T-cell (primary cell): Measurements from ENCODE around the gene ATAD1. TPM values are rescaled to one million over a fixed set of nuclear protein-coding genes. Genes with fewer than 3 reads are reported as not detected.
"Not testable (repeated sequence)": the region's sequence is repeated elsewhere in the genome, so short reads cannot be mapped to it uniquely, and the experiment has no call there.

Experiments used
- ATAC-seq, 4 experiments: fragments of 200-7000 bp in 3 of 4; fragments of 150-1000 bp in 1 of 4; cut with Tn5 transposase; replicated peaks in 1 of 4; 1 replicate in 3 of 4; 2 replicates in 1 of 4; pipeline ENCODE4 v1.10.0; 2021; ENCODE audit warnings: moderate library complexity in 3 of 4, mild to moderate bottlenecking in 2 of 4, moderate number of reproducible peaks in 1 of 4
- CTCF ChIA-PET, 2 donors: fragments of 300-600 bp; sonication (Branson Sonifier 250); formaldehyde crosslinking; loops; one replicate each; lab custom pipeline; 2022; ENCODE audit warnings: antibody characterized with exemption in 2 of 2; lab: Charles Lee
- POLR2A ChIA-PET, 2 donors: fragments of 300-600 bp; sonication (Branson Sonifier 250); formaldehyde crosslinking; loops; one replicate each; lab custom pipeline; 2022; ENCODE audit warnings: antibody characterized with exemption in 2 of 2; lab: Charles Lee
- DNase-seq, 35 experiments: peaks; one replicate each; pipeline versions ENCODE4 v3.0.0 to v3.0.0-alpha.2; 2013 to 2023
- H3K27ac ChIP-seq: one replicate; pipeline ENCODE4 v1.5.1; 2013; ENCODE audit warnings: low read length
- H3K27me3 ChIP-seq, 2 experiments: replicated peaks in 1 of 2; 1 replicate in 1 of 2; 2 replicates in 1 of 2; pipeline versions ENCODE4 v1.6.1 to v1.7.0; 2013; ENCODE audit warnings: low read length in 1 of 2, mixed read lengths in 1 of 2; ENCODE audit not compliant: control insufficient read depth in 2 of 2, insufficient read depth in 2 of 2; ENCODE audit errors: extremely low read depth in 1 of 2
- H3K36me3 ChIP-seq, 2 donors: 1 replicate in 1 of 2; 2 replicates in 1 of 2; pipeline versions ENCODE4 v1.6.1 to v1.7.0; 2013; ENCODE audit warnings: low read length in 1 of 2; ENCODE audit not compliant: control insufficient read depth in 2 of 2, insufficient read depth in 1 of 2; ENCODE audit errors: extremely low read depth in 1 of 2
- H3K4me1 ChIP-seq, 2 experiments: 1 replicate in 1 of 2; 2 replicates in 1 of 2; pipeline versions ENCODE4 v1.6.1 to v1.7.0; 2013; ENCODE audit warnings: low read length in 2 of 2, mixed read lengths in 1 of 2; ENCODE audit not compliant: insufficient read depth in 2 of 2, control insufficient read depth in 1 of 2; ENCODE audit errors: extremely low read depth in 1 of 2
- H3K4me3 ChIP-seq, 2 donors: 1 replicate in 1 of 2; 2 replicates in 1 of 2; pipeline versions ENCODE4 v1.5.1 to v1.7.0; 2013; ENCODE audit warnings: mild to moderate bottlenecking in 2 of 2, low read length in 1 of 2, moderate library complexity in 1 of 2; ENCODE audit not compliant: control insufficient read depth in 1 of 2; ENCODE audit errors: extremely low read depth in 1 of 2
- H3K9me3 ChIP-seq: 2 replicates; pipeline ENCODE4 v1.7.0; 2013
- H3K27ac Mint-ChIP-seq, 2 donors: one replicate each; pipeline ENCODE4 v1.8.0; 2020 to 2021; ENCODE audit warnings: mild to moderate bottlenecking in 2 of 2, mixed read lengths in 2 of 2
- H3K27me3 Mint-ChIP-seq, 2 donors: one replicate each; pipeline ENCODE4 v1.8.0; 2021 to 2022; ENCODE audit warnings: mixed read lengths in 2 of 2
- H3K36me3 Mint-ChIP-seq: one replicate; pipeline ENCODE4 v1.8.0; 2021; ENCODE audit warnings: mixed read lengths
- H3K4me1 Mint-ChIP-seq, 3 donors: one replicate each; pipeline ENCODE4 v1.8.0; 2020 to 2022; ENCODE audit warnings: mixed read lengths in 3 of 3, mild to moderate bottlenecking in 1 of 3
- H3K4me3 Mint-ChIP-seq, 3 donors: one replicate each; pipeline ENCODE4 v1.8.0; 2020 to 2022; ENCODE audit warnings: mild to moderate bottlenecking in 3 of 3, mixed read lengths in 3 of 3, moderate library complexity in 3 of 3
- H3K9me3 Mint-ChIP-seq, 3 donors: one replicate each; pipeline ENCODE4 v1.8.0; 2020 to 2022; ENCODE audit warnings: mixed read lengths in 3 of 3
- WGBS: methylation state at CpG from one replicate; pipeline ENCODE4 v1.1.5; 2013; ENCODE audit warnings: missing lambda C conversion rate; ENCODE audit not compliant: insufficient coverage; 5-methylcytosine and 5-hydroxymethylcytosine counted together
- total RNA-seq, 35 experiments: library from RNA in 6 of 35; stranded (reverse) in 6 of 35; fragments of 120-200 nt in 1 of 35; gene quantifications; one replicate each; pipeline versions ENCODE4 v1.2.1 to v1.2.4 and lab custom pipeline; 2013 to 2026

ATAD1 gene
- total RNA-seq, 5 donors from 2014 or later (not counting 1 experiment from before 2014, with no cell fraction given): 35.2 to 43.8 (median 42.1) TPM

DNA sequence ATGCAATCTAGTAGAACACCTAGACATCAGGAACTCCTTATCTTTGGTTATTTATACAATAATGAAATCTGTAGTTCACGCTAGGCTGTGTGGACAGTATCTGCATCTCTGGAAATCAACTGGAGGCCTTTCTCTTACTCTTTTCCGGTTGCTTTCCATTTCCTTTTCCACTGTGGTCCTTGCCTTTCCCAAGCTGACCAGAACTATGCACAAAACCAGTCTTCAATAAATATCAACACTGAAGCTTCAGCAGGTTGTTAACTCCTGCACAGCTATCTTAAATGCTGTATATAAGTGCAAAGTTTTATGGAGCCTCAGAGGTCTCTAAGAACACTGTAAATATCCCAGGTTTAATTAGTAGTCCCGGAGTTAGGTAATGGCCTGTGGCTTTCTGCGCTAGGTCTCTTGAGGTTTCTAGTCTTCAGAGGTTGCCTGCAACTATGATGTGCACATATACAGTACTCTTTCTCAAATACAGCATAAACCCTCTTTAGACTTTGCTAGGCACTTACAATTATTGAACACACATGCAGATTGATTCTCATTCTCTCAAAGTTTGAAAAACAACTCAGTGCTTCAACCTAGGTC lies 42.9 kb upstream of the ATAD1 start:
- H3K27me3 Mint-ChIP-seq: no peaks in the 10 kb centered on the region
- no peak for ATAC-seq
- H3K4me1 Mint-ChIP-seq: peaks cover 23 to 47% (median 27%) of the 10 kb centered on the region in 3 donors
- Histone ChIP-seq H3K27me3 (no peaks in the 10 kb centered on the region), H3K4me1 (peaks cover 11 to 13% of the 10 kb centered on the region in 2 experiments), H3K36me3 (no peaks in the 10 kb centered on the region), H3K4me3 (no peak overlapping the region), H3K27ac (peak overlapping the region; percentile 87), H3K9me3 (no peaks in the 10 kb centered on the region)
- H3K9me3 Mint-ChIP-seq: no peaks in the 10 kb centered on the region
- CTCF ChIA-PET: interaction anchor here (0.6 to 2.9 kb wide), 12 partner anchors 10 to 692 kb away, joined by 3 to 11 read pairs (median 4); no protein-coding TSS in a partner anchor
- peak in 1 of 35 experiments; percentile 12 for DNase-seq
- POLR2A ChIA-PET: interaction anchor here in 1 of 2 donors (0.5 to 1.1 kb wide), 3 partner anchors 42 to 412 kb away, joined by 3 to 4 read pairs (median 3); no protein-coding TSS in a partner anchor
- peak overlapping the region; percentile 94 to 97 (median 95) for H3K4me3 Mint-ChIP-seq
- peaks cover 2% of the 10 kb centered on the region for H3K36me3 Mint-ChIP-seq
- H3K27ac Mint-ChIP-seq: peak overlapping the region; percentile 92 to 95
- WGBS: 94% methylated on average over 3 of the region's 4 CpGs

DNA sequence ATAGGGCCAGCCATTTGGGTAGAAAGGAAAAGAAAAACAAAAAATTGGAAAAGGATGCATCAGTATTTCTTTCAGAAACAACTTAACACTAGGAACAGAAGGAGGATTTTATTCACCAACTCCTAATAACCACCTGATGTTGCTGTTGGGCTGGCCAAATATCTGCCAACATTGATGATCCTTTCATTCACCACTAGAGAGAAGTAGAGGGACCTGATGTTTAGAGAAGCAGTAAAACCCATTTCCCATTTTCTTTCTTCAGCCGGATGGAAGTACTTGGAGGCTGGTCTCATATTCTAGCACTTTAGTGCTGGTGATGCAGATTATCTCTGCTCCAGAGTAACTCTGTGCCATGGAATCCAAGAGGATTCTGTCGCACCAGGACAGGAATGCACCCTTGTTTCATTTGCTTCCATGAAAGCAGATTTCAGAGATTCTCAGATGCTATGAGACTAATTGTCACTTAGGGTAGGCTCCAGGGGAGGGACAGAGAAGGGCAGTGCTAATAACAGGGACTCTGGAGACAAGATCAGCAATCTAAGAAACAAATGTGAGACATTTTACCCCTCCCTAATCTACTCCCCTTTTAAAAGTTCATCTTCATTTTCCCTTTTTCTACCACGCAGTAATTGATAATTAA lies 42.2 kb upstream of the ATAD1 start:
- no peak for ATAC-seq
- DNase-seq: peak in 28 of 35 experiments; percentile 11 to 75 (median 25)
- 86% methylated on average over 1 of the region's 3 CpGs for WGBS
- Histone ChIP-seq H3K9me3 (no peaks in the 10 kb centered on the region), H3K27ac (peak overlapping the region; percentile 9), H3K4me1 (peaks cover 10 to 11% of the 10 kb centered on the region in 2 experiments), H3K4me3 (no peak overlapping the region), H3K36me3 (no peaks in the 10 kb centered on the region), H3K27me3 (no peaks in the 10 kb centered on the region)
- peaks cover 21 to 40% (median 26%) of the 10 kb centered on the region in 3 donors for H3K4me1 Mint-ChIP-seq
- POLR2A ChIA-PET: interaction anchor here in 1 of 2 donors (0.6 kb wide), 1 partner anchor 42 kb away, joined by 3 read pairs; no protein-coding TSS in a partner anchor
- no peaks in the 10 kb centered on the region for H3K9me3 Mint-ChIP-seq
- peak overlapping the region; percentile 39 to 95 (median 40) for H3K4me3 Mint-ChIP-seq
- no peaks in the 10 kb centered on the region for H3K27me3 Mint-ChIP-seq
- CTCF ChIA-PET: interaction anchor here (0.7 to 3.6 kb wide), 9 partner anchors 11 to 692 kb away, joined by 3 to 24 read pairs (median 4); no protein-coding TSS in a partner anchor
- peak overlapping the region; percentile 34 to 95 for H3K27ac Mint-ChIP-seq
- no peaks in the 10 kb centered on the region for H3K36me3 Mint-ChIP-seq

DNA sequence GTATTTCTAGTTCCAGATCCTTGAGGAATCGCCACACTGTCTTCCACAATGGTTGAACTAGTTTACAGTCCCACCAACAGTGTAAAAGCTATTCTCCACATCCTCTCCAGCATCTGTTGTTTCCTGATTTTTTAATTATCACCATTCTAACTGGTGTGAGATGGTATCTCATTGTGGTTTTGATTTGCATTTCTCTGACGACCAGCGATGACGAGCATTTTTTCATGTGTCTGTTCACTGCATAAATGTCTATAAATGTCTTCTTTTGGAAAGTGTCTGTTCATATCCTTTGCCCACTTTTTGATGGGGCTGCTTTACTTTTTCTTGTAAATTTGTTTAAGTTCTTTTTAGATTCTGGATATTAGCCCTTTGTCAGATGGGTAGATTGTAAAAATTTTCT lies 37.6 kb upstream of the ATAD1 start:
- H3K27me3 Mint-ChIP-seq, H3K4me1 ChIP-seq, H3K9me3 Mint-ChIP-seq, DNase-seq, H3K4me3 ChIP-seq, H3K27me3 ChIP-seq, H3K27ac ChIP-seq, H3K9me3 ChIP-seq, H3K36me3 ChIP-seq, H3K27ac Mint-ChIP-seq, ATAC-seq, H3K4me3 Mint-ChIP-seq, POLR2A ChIA-PET, H3K36me3 Mint-ChIP-seq: not testable (repeated sequence)
- H3K4me1 Mint-ChIP-seq: peaks cover 8 to 21% (median 16%) of the 10 kb centered on the region in 3 donors
- CTCF ChIA-PET: interaction anchor here in 1 of 2 donors (0.6 kb wide), 2 partner anchors 260 to 710 kb away, joined by 3 to 4 read pairs; no protein-coding TSS in a partner anchor
- no CpG with 5 or more reads among the region's 4 CpGs for WGBS

DNA sequence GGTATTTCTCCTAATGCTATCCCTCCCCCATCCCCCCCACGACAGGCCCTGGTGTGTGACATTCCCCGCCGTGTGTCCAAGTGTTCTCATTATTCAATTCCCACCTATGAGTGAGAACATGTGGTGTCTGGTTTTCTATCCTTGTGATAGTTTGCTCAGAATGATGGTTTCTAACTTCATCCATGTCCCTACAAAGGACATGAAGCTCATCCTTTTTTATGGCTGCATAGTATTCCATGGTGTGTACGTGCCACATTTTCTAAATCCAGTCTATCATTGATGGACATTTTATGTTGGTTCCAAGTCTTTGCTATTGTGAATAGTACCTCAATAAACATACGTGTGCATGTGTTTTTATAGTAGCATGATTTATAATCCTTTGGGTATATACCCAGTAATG lies 37.2 kb upstream of the ATAD1 start:
- H3K4me3 ChIP-seq, H3K27me3 Mint-ChIP-seq, DNase-seq, H3K4me3 Mint-ChIP-seq, H3K27ac Mint-ChIP-seq, H3K27ac ChIP-seq, H3K27me3 ChIP-seq, H3K9me3 ChIP-seq, POLR2A ChIA-PET, H3K9me3 Mint-ChIP-seq, H3K36me3 ChIP-seq, H3K4me1 ChIP-seq, H3K36me3 Mint-ChIP-seq, ATAC-seq: not testable (repeated sequence)
- peaks cover 4 to 17% (median 12%) of the 10 kb centered on the region in 3 donors for H3K4me1 Mint-ChIP-seq
- WGBS: no CpG with 5 or more reads among the region's 5 CpGs
- CTCF ChIA-PET: interaction anchor here (0.6 to 0.9 kb wide), 2 partner anchors 261 to 1293 kb away, joined by 4 to 5 read pairs; no protein-coding TSS in a partner anchor

DNA sequence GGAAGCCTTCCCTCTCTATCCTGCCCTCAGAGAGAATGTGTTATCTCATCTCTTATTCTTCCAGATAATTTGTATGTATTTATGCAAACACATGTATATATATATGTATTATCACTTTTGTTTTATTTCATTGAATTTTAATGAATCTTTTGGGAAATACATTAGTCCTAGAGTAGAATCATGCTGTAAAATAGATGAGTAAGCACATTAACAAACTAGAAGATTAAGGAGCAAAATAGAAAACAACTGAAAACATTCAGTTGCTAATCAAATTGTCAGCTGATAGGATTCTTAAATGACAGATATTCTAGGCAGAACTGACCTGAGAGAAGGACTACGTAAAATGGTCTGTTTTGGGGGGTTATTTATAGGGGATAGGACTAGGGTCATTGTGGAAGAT lies 34.1 kb upstream of the ATAD1 start:
- Mint-ChIP-seq H3K4me3 (no peak overlapping the region), H3K27ac (no peak overlapping the region), H3K27me3 (no peaks in the 10 kb centered on the region), H3K9me3 (no peaks in the 10 kb centered on the region), H3K36me3 (no peaks in the 10 kb centered on the region), H3K4me1 (peaks cover 0 to 14% (median 8%) of the 10 kb centered on the region in 3 donors)
- Histone ChIP-seq H3K4me3 (no peak overlapping the region), H3K4me1 (peaks cover 2 to 5% of the 10 kb centered on the region in 2 experiments), H3K36me3 (no peaks in the 10 kb centered on the region), H3K9me3 (no peaks in the 10 kb centered on the region), H3K27ac (no peak overlapping the region), H3K27me3 (no peaks in the 10 kb centered on the region)
- DNase-seq (no peak), ATAC-seq (no peak)
- WGBS: no CpG with 5 or more reads among the region's 1 CpG
- POLR2A ChIA-PET: no interaction called here
- CTCF ChIA-PET: interaction anchor here (0.7 to 1.8 kb wide), 5 partner anchors 10 to 928 kb away, joined by 3 to 7 read pairs (median 4); no protein-coding TSS in a partner anchor

- no peaks in the 10 kb centered on the region for H3K36me3 Mint-ChIP-seq
- Histone ChIP-seq H3K27me3 (no peaks in the 10 kb centered on the region), H3K4me1 (peaks cover 2 to 5% of the 10 kb centered on the region in 2 experiments), H3K27ac (no peak overlapping the region), H3K36me3 (no peaks in the 10 kb centered on the region), H3K4me3 (no peak overlapping the region), H3K9me3 (no peaks in the 10 kb centered on the region)
- peak; percentile 10 to 76 (median 38) for DNase-seq
- H3K9me3 Mint-ChIP-seq: no peaks in the 10 kb centered on the region
- WGBS: no CpG with 5 or more reads among the region's 5 CpGs
- no peak overlapping the region for H3K27ac Mint-ChIP-seq
- ChIA-PET POLR2A (interaction anchor here in 1 of 2 donors (1.0 kb wide), 1 partner anchor 536 kb away, joined by 4 read pairs; no protein-coding TSS in a partner anchor), CTCF (interaction anchor here (0.5 to 2.4 kb wide), 12 partner anchors 8 to 703 kb away, joined by 3 to 10 read pairs (median 6); partner anchors contain the start of gene ATAD1 (in 1 of the 2))
- peak; percentile 77 to 98 (median 90) for ATAC-seq
- H3K4me3 Mint-ChIP-seq: no peak overlapping the region
- peaks cover 0 to 13% (median 8%) of the 10 kb centered on the region in 3 donors for H3K4me1 Mint-ChIP-seq
- H3K27me3 Mint-ChIP-seq: no peaks in the 10 kb centered on the region
These were observed 32.7 kb upstream of the ATAD1 start for GRCh38 chr10:87850742-87851205.
